GM23338 (cell line): Measurements from ENCODE around the gene GPI. TPM values are rescaled to one million over a fixed set of nuclear protein-coding genes. Genes with fewer than 3 reads are reported as not detected.

Source experiments
- ATAC-seq: fragments of 200-7000 bp; cut with Tn5 transposase; 3 replicates; pipeline ENCODE4 v1.9.1; 2020
- DNase-seq: peaks from one replicate; pipeline ENCODE4 v3.0.0-alpha.2; 2015; ENCODE audit warnings: low spot score
- H2AFZ ChIP-seq: fragments of 200-600 bp; sonication (generic); 2 replicates; pipeline ENCODE4 v1.8.0; 2016; ENCODE audit warnings: antibody characterized with exemption, mild to moderate bottlenecking, moderate library complexity
- H3F3A ChIP-seq: fragments of 200-600 bp; sonication (generic); replicated peaks from 2 replicates; pipeline ENCODE4 v1.8.0; 2017; ENCODE audit warnings: antibody characterized with exemption, mixed run types, low read depth
- H3K27ac ChIP-seq: fragments of 200-600 bp; sonication (generic); 2 replicates; pipeline ENCODE4 v1.6.1; 2016; ENCODE audit warnings: low read depth
- H3K27me3 ChIP-seq: fragments of 200-600 bp; sonication (generic); 2 replicates; pipeline ENCODE4 v1.8.0; 2016; ENCODE audit warnings: mild to moderate bottlenecking, mixed run types, moderate library complexity; ENCODE audit not compliant: insufficient read depth
- H3K36me3 ChIP-seq: fragments of 200-600 bp; sonication (generic); 2 replicates; pipeline ENCODE4 v1.8.0; 2016; ENCODE audit warnings: mild to moderate bottlenecking; ENCODE audit not compliant: insufficient read depth
- H3K4me1 ChIP-seq: fragments of 200-600 bp; sonication (generic); 2 replicates; pipeline ENCODE4 v1.8.0; 2016; ENCODE audit warnings: mild to moderate bottlenecking, moderate library complexity; ENCODE audit not compliant: insufficient read depth
- H3K4me2 ChIP-seq: fragments of 200-600 bp; sonication (generic); 2 replicates; pipeline ENCODE4 v1.7.1; 2017; ENCODE audit warnings: mixed run types
- H3K4me3 ChIP-seq: fragments of 200-600 bp; sonication (generic); 2 replicates; pipeline ENCODE4 v1.6.1; 2016; ENCODE audit warnings: mixed run types
- H3K79me2 ChIP-seq: fragments of 200-600 bp; sonication (generic); replicated peaks from 2 replicates; pipeline ENCODE4 v1.8.0; 2017; ENCODE audit warnings: mild to moderate bottlenecking; ENCODE audit not compliant: insufficient read depth
- H3K9me2 ChIP-seq: fragments of 200-600 bp; sonication (generic); 2 replicates; pipeline ENCODE4 v1.8.0; 2017; ENCODE audit not compliant: insufficient read depth
- H4K20me1 ChIP-seq: fragments of 200-600 bp; sonication (generic); replicated peaks from 2 replicates; pipeline ENCODE4 v1.8.0; 2017; ENCODE audit warnings: mild to moderate bottlenecking; ENCODE audit not compliant: insufficient read depth
- H3K27ac Mint-ChIP-seq: 2 replicates; pipeline ENCODE4 v1.8.0; 2020; ENCODE audit warnings: inconsistent platforms, mild to moderate bottlenecking, moderate library complexity, mixed read lengths
- H3K27me3 Mint-ChIP-seq: 3 replicates; pipeline ENCODE4 v1.8.0; 2022; ENCODE audit warnings: low read depth, mild to moderate bottlenecking, moderate library complexity, mixed read lengths, inconsistent platforms; ENCODE audit not compliant: insufficient read depth, poor library complexity
- H3K36me3 Mint-ChIP-seq: 3 replicates; pipeline ENCODE4 v1.8.0; 2021; ENCODE audit warnings: low read depth, mild to moderate bottlenecking, inconsistent platforms, moderate library complexity, mixed read lengths
- H3K4me1 Mint-ChIP-seq: 3 replicates; pipeline ENCODE4 v1.8.0; 2020; ENCODE audit warnings: mild to moderate bottlenecking, inconsistent platforms, mixed read lengths
- H3K4me3 Mint-ChIP-seq: 3 replicates; pipeline ENCODE4 v1.8.0; 2021; ENCODE audit warnings: moderate library complexity, mild to moderate bottlenecking, inconsistent platforms, mixed read lengths
- H3K9me3 Mint-ChIP-seq: 3 replicates; pipeline ENCODE4 v1.8.0; 2020; ENCODE audit warnings: moderate library complexity, mild to moderate bottlenecking, inconsistent platforms, mixed read lengths
- CREB1 ChIP-seq: fragments of 250-450 bp; sonication (Bioruptor Pico); IDR thresholded peaks from 2 replicates; pipeline ENCODE4 v1.5.0; 2020; ENCODE audit warnings: low read depth, mild to moderate bottlenecking, moderate library complexity
- CTCF ChIP-seq, 2 experiments: fragments of 200-600 bp in 1 of 2; sonication (generic) in 1 of 2; conservative IDR thresholded peaks; 2 replicates each; pipeline versions ENCODE4 v1.5.1 to v1.6.1; 2016 to 2017; ENCODE audit warnings: antibody characterized with exemption in 2 of 2, low read depth in 2 of 2, mild to moderate bottlenecking in 2 of 2, moderate library complexity in 1 of 2
- ETS1 ChIP-seq: IDR thresholded peaks from 2 replicates; pipeline ENCODE4 v1.6.1; 2016; ENCODE audit warnings: antibody characterized with exemption
- JUNB ChIP-seq: IDR thresholded peaks from one replicate; pipeline ENCODE4 v1.6.1; 2016; ENCODE audit warnings: antibody characterized with exemption; ENCODE audit not compliant: unreplicated experiment
- POLR2AphosphoS5 ChIP-seq: IDR thresholded peaks from 2 replicates; pipeline ENCODE4 v1.6.1; 2016; ENCODE audit warnings: antibody characterized with exemption, low read depth
- REST ChIP-seq: IDR thresholded peaks from one replicate; pipeline ENCODE4 v1.6.1; 2018; ENCODE audit warnings: antibody characterized with exemption; ENCODE audit not compliant: unreplicated experiment
- ZNF462 ChIP-seq: fragments of 250-450 bp; sonication (Bioruptor Pico); IDR thresholded peaks from 2 replicates; pipeline ENCODE4 v1.5.0; 2020; ENCODE audit warnings: mild to moderate bottlenecking, moderate library complexity
- polyA plus RNA-seq: library from polyadenylated mRNA; unstranded; fragments of >200 nt; fragmentation: Nextera tagmentation; extraction: Ambion mirVana; gene quantifications from 2 replicates; pipeline ENCODE4 v1.2.1, GENCODE V29; 2016
- total RNA-seq: library from RNA; depleted of rRNA; stranded (reverse); fragments of >200 nt; shearing (Covaris generic); gene quantifications from 2 replicates; pipeline ENCODE4 v1.2.3, GENCODE V29; 2014

Gene GPI
- total and polyA plus RNA-seq, 2 experiments from 2014 or later = 136 to 327 TPM

- Histone ChIP-seq H3F3A (peaks cover 11% of the 10 kb centered on the region; the same call in 1 of the 2 replicates), H3K9me2 (no peaks in the 10 kb centered on the region), H3K36me3 (peaks cover 14% of the 10 kb centered on the region), H3K79me2 (no peaks in the 10 kb centered on the region), H3K27me3 (no peaks in the 10 kb centered on the region), H3K4me3 (no peak overlapping the region), H3K4me2 (no peak overlapping the region), H3K4me1 (no peaks in the 10 kb centered on the region), H4K20me1 (peaks cover 12% of the 10 kb centered on the region), H2AFZ (no peak overlapping the region), H3K27ac (no peak overlapping the region)
- Mint-ChIP-seq H3K27me3 (peaks cover 5% of the 10 kb centered on the region), H3K36me3 (peaks cover 54% of the 10 kb centered on the region), H3K9me3 (no peaks in the 10 kb centered on the region), H3K4me3 (no peak overlapping the region), H3K27ac (no peak overlapping the region), H3K4me1 (no peaks in the 10 kb centered on the region)
- no peak for TF ChIP-seq CREB1
- no peak for TF ChIP-seq ETS1
- TF ChIP-seq REST = no peak
- no peak for TF ChIP-seq JUNB
- no peak for TF ChIP-seq POLR2AphosphoS5
- DNase-seq = no peak
- no peak for ATAC-seq
These were observed 32.9 kb downstream of the GPI start for GRCh38 chr19:34397853-34398252.

- no peaks in the 10 kb centered on the region for H3K27me3 ChIP-seq
- no peak for TF ChIP-seq ETS1
- no peak for TF ChIP-seq CTCF (conservative IDR thresholded peaks at IDR 0.05; ENCODE audit: low read depth in 2 of 2)
- no peak for TF ChIP-seq ZNF462 (CRISPR knock-in tag)
- H3K36me3 ChIP-seq = peaks cover 14% of the 10 kb centered on the region
- H3K4me1 ChIP-seq = no peaks in the 10 kb centered on the region
- peaks cover 13% of the 10 kb centered on the region; the same call in 1 of the 2 replicates for H3F3A ChIP-seq
- Mint-ChIP-seq H3K4me3 (no peak overlapping the region), H3K27me3 (peaks cover 14% of the 10 kb centered on the region), H3K4me1 (peaks cover 2% of the 10 kb centered on the region; the same call in 1 of the 3 replicates), H3K36me3 (peaks cover 51% of the 10 kb centered on the region), H3K27ac (no peak overlapping the region), H3K9me3 (no peaks in the 10 kb centered on the region)
- no peak overlapping the region for H2AFZ ChIP-seq
- no peak overlapping the region for H3K27ac ChIP-seq
- H3K79me2 ChIP-seq = peaks cover 2% of the 10 kb centered on the region
- ATAC-seq (no peak), DNase-seq (no peak)
- no peaks in the 10 kb centered on the region for H3K9me2 ChIP-seq
- no peak overlapping the region for H3K4me2 ChIP-seq
- H3K4me3 ChIP-seq = no peak overlapping the region
- peaks cover 9% of the 10 kb centered on the region for H4K20me1 ChIP-seq
These were observed 34.9 kb downstream of the GPI start for GRCh38 chr19:34399886-34400285.
